GM12801 (cell line): Measurements from ENCODE around the gene NFX1.

ENCODE experiments used
- TF ChIP-seq, protein P1 (sequence below): IDR thresholded peaks from one replicate; pipeline ENCODE4 v1.5.1; 2011; ENCODE audit warnings: control low read depth; ENCODE audit not compliant: insufficient read length; ENCODE audit errors: extremely low read depth

NFX1 gene

GRCh38 chr9:33344145-33344544, 53.8 kb downstream of the NFX1 start:
- TF ChIP-seq, protein P1, sequence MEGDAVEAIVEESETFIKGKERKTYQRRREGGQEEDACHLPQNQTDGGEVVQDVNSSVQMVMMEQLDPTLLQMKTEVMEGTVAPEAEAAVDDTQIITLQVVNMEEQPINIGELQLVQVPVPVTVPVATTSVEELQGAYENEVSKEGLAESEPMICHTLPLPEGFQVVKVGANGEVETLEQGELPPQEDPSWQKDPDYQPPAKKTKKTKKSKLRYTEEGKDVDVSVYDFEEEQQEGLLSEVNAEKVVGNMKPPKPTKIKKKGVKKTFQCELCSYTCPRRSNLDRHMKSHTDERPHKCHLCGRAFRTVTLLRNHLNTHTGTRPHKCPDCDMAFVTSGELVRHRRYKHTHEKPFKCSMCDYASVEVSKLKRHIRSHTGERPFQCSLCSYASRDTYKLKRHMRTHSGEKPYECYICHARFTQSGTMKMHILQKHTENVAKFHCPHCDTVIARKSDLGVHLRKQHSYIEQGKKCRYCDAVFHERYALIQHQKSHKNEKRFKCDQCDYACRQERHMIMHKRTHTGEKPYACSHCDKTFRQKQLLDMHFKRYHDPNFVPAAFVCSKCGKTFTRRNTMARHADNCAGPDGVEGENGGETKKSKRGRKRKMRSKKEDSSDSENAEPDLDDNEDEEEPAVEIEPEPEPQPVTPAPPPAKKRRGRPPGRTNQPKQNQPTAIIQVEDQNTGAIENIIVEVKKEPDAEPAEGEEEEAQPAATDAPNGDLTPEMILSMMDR, result no peak

GRCh38 chr9:33346564-33346963, 56.2 kb downstream of the NFX1 start:
- TF ChIP-seq, protein P1, result no peak

- TF ChIP-seq, protein P1, result no peak
Measured at GRCh38 chr9:33348998-33349397, 58.7 kb downstream of the NFX1 start.

DNA sequence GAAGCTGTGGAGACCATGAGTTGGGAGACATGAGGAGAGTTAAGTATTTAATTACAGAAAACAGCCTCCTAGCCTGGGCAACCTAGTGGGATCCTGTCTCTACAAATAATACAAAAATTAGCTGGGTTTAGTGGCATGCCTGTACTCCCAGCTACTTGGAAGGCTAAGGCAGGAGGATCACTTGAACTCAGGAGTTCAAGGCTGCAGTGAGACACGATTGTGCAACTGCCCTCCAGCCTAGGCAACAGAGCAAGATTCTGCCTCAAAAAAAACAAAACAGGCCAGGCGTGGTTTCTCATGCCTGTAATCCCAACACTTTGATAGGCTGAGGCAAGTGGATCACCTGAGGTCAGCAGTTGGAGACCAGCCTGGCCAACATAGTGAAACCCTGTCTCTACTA, 59.4 kb downstream of the NFX1 start:
- TF ChIP-seq, protein P1, result no peak

GRCh38 chr9:33350310-33350709, 60.0 kb downstream of the NFX1 start:
- TF ChIP-seq, protein P1, result no peak

DNA sequence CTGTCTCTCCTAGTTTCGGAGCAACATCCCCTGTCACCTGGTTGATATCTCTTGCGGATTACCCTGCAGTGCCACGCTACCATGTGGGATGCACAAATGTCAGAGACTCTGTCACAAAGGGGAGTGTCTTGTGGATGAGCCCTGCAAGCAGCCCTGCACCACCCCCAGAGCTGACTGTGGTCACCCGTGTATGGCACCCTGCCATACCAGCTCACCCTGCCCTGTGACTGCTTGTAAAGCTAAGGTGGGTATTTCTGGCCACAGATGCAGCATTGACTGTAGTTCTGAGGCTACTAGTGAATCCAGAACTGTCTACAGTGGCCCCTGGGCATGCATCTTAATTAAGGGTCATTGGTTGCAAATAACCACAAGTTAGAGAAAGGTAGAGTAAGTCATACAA, 61.2 kb downstream of the NFX1 start:
- TF ChIP-seq, protein P1, result no peak

GRCh38 chr9:33354651-33355211, 64.4 kb downstream of the NFX1 start:
- TF ChIP-seq, protein P1, result no peak
